Measurements from ENCODE around the gene FRMD4A.

DNA sequence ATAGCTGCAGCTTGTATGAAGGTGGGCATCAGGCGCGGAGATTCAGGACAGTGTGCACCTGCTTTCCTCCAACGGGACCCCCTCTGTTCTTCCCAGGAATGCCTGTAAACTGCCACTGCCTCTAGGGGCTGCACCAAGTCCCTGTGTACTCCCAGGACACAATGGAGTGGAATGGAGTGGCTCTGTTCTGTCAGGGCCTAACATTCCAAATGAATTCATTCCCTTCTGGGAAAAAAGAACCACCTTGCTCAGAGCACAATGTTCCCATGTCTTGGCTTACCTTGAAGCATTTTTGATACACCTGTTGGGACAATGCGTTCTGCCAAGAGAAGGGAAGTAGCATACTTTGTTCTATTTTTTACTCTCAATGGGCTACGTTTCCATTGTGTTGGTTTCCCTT, 339.4 kb downstream of the FRMD4A start:
- TF ChIP-seq EZH2 (IDR thresholded peaks at IDR 0.05; ENCODE audit: low read length, unreplicated experiment), result no peak
- TF ChIP-seq, protein P1, sequence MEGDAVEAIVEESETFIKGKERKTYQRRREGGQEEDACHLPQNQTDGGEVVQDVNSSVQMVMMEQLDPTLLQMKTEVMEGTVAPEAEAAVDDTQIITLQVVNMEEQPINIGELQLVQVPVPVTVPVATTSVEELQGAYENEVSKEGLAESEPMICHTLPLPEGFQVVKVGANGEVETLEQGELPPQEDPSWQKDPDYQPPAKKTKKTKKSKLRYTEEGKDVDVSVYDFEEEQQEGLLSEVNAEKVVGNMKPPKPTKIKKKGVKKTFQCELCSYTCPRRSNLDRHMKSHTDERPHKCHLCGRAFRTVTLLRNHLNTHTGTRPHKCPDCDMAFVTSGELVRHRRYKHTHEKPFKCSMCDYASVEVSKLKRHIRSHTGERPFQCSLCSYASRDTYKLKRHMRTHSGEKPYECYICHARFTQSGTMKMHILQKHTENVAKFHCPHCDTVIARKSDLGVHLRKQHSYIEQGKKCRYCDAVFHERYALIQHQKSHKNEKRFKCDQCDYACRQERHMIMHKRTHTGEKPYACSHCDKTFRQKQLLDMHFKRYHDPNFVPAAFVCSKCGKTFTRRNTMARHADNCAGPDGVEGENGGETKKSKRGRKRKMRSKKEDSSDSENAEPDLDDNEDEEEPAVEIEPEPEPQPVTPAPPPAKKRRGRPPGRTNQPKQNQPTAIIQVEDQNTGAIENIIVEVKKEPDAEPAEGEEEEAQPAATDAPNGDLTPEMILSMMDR (conservative IDR thresholded peaks at IDR 0.05; ENCODE audit: low read depth, low read length), result no peak
- no peak for TF ChIP-seq EZH2phosphoT487 (IDR thresholded peaks at IDR 0.05; ENCODE audit: borderline replicate concordance, low read length)
